GM12892 (cell line): ENCODE results near the gene ARSB.

Experiments used
- POLR2A ChIP-seq: IDR thresholded peaks from 2 replicates; pipeline ENCODE4 v1.6.1; 2011; ENCODE audit warnings: low read depth, low read length, control low read depth
- POLR2AphosphoS5 ChIP-seq: IDR thresholded peaks from 2 replicates; pipeline ENCODE4 v1.6.1; 2011; ENCODE audit warnings: low read depth, low read length, control low read depth
- TAF1 ChIP-seq: IDR thresholded peaks from 2 replicates; pipeline ENCODE4 v1.6.1; 2011; ENCODE audit warnings: low read depth, mild to moderate bottlenecking, control low read depth, low read length, borderline replicate concordance

- no peak for TF ChIP-seq POLR2A
- no peak for TF ChIP-seq POLR2AphosphoS5
- no peak for TF ChIP-seq TAF1
These were observed 76.7 kb downstream of the ARSB start for GRCh38 chr5:78908173-78909061.
